Stimulated activated CD4-positive, alpha-beta T cell treated with anti-CD3 and anti-CD28 coated beads, Interleukin-15, amount 100 ng/mL, for 1 hour (primary cell): ENCODE measurements around the gene MAGOHB.
"Not testable (repeated sequence)": the region's sequence is repeated elsewhere in the genome, so short reads cannot be mapped to it uniquely, and the experiment has no call there.

Experiments
- DNase-seq, 2 donors: peaks; one replicate each; pipeline ENCODE4 v3.0.0-alpha.2; 2020; ENCODE audit warnings: low read depth in 1 of 2, low spot score in 1 of 2

Gene MAGOHB

DNA sequence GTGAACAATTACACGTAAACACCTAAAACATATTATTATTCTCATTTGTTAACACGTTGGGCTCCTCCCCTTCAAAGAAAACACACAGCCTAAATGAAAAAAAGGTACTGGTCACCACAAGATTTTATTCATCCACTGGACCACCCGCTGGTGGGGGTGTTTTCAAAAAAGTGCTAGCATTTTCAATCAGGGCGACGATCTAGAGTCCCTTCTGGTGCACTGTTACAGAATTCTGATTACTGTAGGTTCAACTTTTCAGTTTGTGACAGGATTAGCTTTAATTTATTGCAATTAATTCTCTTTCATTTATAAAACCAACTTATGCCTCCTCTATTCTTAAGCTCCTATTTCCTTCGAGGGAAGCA lies 443 bp downstream of the MAGOHB start:
- no peak for DNase-seq

DNA sequence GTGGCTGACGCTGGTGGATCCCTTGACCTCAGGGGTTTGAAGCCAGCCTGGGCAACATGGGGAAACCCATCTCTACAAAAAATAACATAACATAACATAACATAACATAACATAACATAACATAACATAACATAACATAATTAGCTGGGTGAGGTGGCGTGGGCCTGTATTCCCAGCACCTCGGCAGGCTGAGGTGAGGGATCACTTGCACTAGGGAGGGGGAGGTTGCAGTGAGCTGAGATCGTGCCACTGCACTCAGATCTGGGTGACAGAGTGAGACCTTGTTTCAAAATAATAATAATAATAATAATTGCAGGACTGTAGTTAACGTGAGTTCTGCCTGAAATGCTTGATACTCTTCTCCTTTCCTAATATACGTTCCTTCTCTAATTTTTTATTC lies 1.3 kb downstream of the MAGOHB start:
- DNase-seq: no peak

DNA sequence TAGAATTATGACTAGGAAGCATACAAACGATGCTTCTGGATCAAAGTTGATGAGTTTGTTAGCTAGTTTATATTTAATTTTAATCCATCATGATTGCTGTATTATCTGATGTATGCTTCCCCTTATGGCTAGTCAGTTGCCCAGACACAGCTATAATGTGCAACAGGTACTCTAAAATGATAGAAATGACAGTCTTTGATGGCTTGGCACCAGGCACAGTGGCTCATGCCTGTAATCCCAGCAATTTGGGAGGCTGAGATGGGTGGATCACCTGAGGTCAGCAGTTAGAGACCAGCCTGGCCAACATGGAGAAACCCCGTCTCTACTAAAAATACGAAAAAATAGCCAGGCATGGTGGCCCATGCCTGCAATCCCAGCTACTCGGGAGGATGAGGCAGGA lies 2.2 kb downstream of the MAGOHB start:
- DNase-seq: not testable (repeated sequence)

DNA sequence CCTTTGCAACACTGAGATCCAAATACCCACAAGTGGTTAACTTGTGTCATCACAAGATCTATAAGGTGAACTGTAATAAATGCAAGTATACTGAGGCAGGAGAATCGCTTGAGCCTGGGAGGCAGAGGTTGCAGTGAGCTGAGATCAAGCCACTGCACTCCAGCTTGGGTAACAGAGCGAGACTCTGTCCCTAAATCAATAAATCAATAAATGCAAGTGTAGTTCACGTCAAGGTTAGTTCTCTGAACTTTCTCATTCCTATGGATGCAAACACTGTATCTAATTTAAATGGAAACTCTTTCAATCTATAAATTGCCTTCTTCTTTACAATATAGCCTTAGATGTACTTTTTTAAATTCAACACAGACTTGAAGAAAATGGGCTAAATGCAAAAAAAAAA lies 3.2 kb downstream of the MAGOHB start:
- no peak for DNase-seq

DNA sequence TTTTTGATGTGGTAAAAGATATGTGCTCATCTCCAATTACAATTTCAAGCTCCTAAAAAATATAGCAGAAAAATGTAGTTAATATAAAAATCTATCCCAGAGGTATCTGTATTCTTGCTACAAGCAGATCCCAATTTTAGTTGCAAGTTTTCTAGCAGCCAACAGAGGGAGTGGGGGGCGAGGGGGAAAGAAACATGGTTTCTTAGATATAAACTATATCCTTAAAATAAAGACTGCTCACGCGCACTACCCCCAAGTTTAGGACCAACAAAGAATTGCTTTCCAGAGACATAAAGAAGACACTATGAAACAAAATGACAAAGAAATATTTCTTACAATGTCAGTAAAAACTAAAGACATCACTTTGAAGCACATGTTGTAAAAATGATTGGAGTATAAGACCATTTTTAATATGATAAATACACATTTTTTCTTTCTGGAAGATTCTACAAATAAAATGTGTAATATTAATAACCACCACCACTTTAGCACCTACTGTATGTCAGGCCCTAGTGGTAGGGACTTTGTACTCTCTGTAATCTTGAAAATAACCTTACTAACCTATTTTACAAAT lies 5.4 kb downstream of the MAGOHB start:
- DNase-seq: no peak

- no peak for DNase-seq
These were observed 11.5 kb downstream of the MAGOHB start for GRCh38 chr12:10601860-10602259.

DNA sequence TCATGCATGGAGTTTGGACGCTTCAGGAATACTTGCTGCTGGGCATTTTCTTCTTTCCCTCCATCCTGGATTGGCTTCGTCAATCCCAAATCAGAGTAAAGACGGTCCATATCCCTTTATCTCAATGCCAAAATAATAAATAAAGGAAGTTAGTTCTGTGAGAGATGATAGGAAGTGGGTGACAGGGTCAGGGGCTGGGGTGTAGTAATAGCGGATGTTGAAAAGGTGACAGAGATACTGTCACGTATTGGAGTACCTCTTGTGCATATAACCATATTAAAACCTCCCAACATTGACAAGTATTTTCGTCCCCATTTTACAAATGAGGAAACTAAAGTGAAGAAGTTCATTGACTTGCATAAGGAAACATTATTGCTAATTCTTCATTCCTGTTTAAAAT lies 12.4 kb downstream of the MAGOHB start:
- no peak for DNase-seq

GRCh38 chr12:10595881-10596280 lies 17.5 kb downstream of the MAGOHB start:
- no peak for DNase-seq

DNA sequence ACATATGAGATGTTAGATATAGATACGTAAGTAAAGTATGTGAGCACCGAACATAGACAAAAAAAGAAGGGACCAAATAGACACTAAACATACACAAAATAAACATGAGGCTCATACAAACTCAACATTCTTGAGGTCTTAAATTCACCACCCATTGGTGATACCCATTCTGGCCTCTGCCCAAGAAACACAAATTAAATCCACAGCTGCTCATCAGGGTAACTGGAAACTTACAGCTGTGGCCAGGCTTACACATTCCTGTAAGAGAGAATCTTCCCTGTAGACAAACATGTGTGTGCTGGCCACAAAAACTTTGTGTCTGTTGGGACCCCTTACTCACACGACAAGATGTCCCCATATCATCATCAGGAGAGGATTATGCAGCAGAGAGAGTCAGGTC lies 22.4 kb downstream of the MAGOHB start:
- no peak for DNase-seq

DNA sequence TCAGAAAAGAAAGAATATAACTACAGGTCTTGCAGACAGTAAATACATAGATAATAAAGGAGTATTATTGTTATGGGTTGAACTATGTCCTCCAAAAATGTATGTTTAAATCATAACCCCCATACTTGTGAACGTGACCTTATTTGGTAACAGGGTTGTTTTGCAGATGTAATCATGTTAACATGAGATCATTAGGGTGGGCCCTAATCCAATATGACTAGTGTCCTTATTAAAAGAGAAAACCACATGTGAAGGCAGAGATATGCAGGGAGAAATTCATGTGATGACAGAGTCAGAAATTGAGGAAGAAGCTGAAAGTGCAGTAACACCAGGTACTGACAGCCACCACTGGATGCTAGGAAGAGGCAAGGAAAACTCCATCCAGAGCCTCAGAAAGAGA lies 29.0 kb downstream of the MAGOHB start:
- DNase-seq: no peak

- DNase-seq: no peak
These were observed 30.7 kb downstream of the MAGOHB start for GRCh38 chr12:10582704-10583103.

DNA sequence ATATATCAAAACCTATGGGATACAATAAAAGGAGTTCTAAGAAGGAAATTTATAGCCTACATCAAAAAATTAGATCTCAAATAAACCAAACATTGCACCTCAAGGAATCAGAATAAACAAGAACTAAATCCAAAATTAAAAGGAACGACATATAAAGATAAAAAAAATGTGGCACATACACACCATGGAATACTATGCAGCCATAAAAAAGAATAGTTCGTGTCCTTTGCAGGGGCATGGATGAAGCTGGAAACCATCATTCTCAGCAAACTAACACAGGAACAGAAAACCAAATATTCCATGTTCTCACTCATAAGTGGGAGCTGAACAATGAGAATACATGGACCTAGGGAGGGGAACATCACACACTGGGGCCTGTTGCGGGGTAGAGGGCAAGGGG lies 31.3 kb downstream of the MAGOHB start:
- not testable (repeated sequence) for DNase-seq

DNA sequence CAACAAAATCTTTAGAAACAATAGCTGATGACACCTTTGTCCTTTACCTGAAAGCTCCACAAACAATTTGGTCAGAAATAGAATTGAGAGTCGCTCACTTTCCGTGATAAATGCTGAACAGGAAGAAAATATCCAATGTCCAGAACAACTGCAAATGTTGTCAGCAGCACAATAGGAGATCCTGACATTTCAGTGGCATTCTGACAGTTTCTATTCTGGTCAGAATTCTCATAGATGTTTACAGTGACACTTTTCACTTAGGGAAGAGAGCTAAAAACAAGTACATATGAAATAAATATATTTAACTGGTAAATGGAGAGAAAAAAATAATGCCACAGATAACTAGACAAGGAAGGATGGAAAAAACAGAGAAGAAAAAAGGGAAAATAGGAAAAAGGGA lies 39.1 kb downstream of the MAGOHB start:
- no peak for DNase-seq

- DNase-seq: not testable (repeated sequence)
These were observed 41.4 kb downstream of the MAGOHB start for GRCh38 chr12:10572021-10572490.

DNA sequence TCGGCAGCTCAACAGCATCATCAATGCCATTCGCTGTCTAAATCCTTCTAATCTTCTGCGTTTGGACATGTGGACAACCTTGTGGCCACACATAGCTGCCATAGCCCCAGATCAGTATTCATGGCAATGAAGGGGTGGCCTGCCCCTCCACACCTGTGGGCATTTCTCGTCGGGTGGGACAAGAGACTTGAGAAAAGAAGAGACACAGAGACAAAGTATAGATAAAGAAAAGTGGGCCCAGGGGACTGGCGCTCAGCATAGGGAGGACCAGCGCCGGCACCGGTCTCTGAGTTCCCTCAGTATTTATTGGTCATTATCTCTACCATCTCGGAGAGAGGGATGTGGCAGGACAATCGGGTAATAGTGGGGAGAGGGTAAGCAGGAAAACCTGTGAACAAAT lies 42.3 kb downstream of the MAGOHB start:
- DNase-seq: no peak

DNA sequence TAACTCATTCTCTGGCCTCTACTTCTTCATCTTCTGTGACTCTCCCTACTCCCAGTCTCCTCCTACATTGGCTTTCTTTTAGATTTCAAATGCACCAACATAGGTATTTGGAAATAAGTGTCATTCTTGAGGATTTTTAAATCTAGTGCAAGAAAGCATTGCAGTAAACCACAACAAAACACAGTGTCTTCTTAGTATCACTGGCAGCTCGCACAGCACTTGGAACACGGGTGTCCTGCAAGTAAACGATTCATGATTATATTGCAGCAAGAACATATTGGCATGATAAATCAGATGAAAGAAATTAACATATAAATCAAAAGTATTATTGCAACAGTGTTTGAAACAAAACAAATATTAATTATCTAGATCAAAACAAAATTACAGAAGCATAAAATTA lies 45.6 kb downstream of the MAGOHB start:
- DNase-seq: no peak

GRCh38 chr12:10563966-10564365 lies 49.4 kb downstream of the MAGOHB start:
- DNase-seq: no peak

- DNase-seq: no peak
These were observed 50.4 kb downstream of the MAGOHB start for GRCh38 chr12:10563002-10563401.

- DNase-seq: no peak
These were observed 51.0 kb downstream of the MAGOHB start for GRCh38 chr12:10562306-10562933.

- DNase-seq: no peak
These were observed 54.2 kb downstream of the MAGOHB start for GRCh38 chr12:10559244-10559643.

GRCh38 chr12:10558789-10559188 lies 54.6 kb downstream of the MAGOHB start:
- no peak for DNase-seq

GRCh38 chr12:10558301-10558700 lies 55.1 kb downstream of the MAGOHB start:
- DNase-seq: no peak

GRCh38 chr12:10557766-10558165 lies 55.6 kb downstream of the MAGOHB start:
- DNase-seq: no peak
